Effector memory CD4-positive, alpha-beta T cell (primary cell): ENCODE measurements around the gene NUBP1.

ENCODE experiments used
- DNase-seq, 3 donors: peaks; one replicate each; pipeline ENCODE4 v3.0.0-alpha.2; 2020
- H3K27ac ChIP-seq: 2 replicates; pipeline ENCODE4 v1.7.0; 2013; ENCODE audit warnings: mild to moderate bottlenecking, low read length, moderate library complexity; ENCODE audit not compliant: insufficient read depth, poor library complexity, severe bottlenecking
- H3K27me3 ChIP-seq: replicated peaks from 2 replicates; pipeline ENCODE4 v1.7.0; 2013; ENCODE audit warnings: mild to moderate bottlenecking, low read length; ENCODE audit not compliant: insufficient read depth, control insufficient read depth, poor library complexity, severe bottlenecking
- H3K36me3 ChIP-seq: 2 replicates; pipeline ENCODE4 v1.7.0; 2013; ENCODE audit warnings: mild to moderate bottlenecking, low read length, moderate library complexity; ENCODE audit not compliant: control insufficient read depth, insufficient read depth
- H3K4me1 ChIP-seq: 2 replicates; pipeline ENCODE4 v1.7.0; 2013; ENCODE audit warnings: low read length, mild to moderate bottlenecking; ENCODE audit not compliant: control insufficient read depth, insufficient read depth, poor library complexity, severe bottlenecking
- H3K4me3 ChIP-seq: 2 replicates; pipeline ENCODE4 v1.7.0; 2013; ENCODE audit warnings: low read length, low read depth, mild to moderate bottlenecking; ENCODE audit not compliant: insufficient read depth, poor library complexity, severe bottlenecking
- H3K9me3 ChIP-seq: 2 replicates; pipeline ENCODE4 v1.7.0; 2013; ENCODE audit warnings: mild to moderate bottlenecking, low read length, moderate library complexity; ENCODE audit not compliant: control insufficient read depth
- total RNA-seq, 3 donors: gene quantifications; one replicate each; lab custom pipeline; 2026; lab: John Stamatoyannopoulos, UW

The NUBP1 gene
- total RNA-seq = 12.5 to 16.6 (median 12.6) reads per million in 3 donors

- DNase-seq = peak; percentile 98 to 99 (median 99)
- Histone ChIP-seq H3K4me3 (peak within 1 kb of the TSS; percentile 81), H3K36me3 (peaks cover 10% of the 10 kb centered on the region), H3K9me3 (no peaks in the 10 kb centered on the region), H3K4me1 (peaks cover 12% of the 10 kb centered on the region), H3K27ac (peak within 1 kb of the TSS; percentile 97), H3K27me3 (no peaks in the 10 kb centered on the region)
Observed at GRCh38 chr16:10743610-10744369, at the start of gene NUBP1. TSS of gene NUBP1 (plus strand) at chr16:10743842. CDS start at chr16:10743864, 22 bp downstream.

GRCh38 chr16:10693889-10694288 is 49.8 kb upstream of the NUBP1 start:
- Histone ChIP-seq H3K4me1 (no peaks in the 10 kb centered on the region), H3K27me3 (no peaks in the 10 kb centered on the region), H3K4me3 (no peak overlapping the region), H3K36me3 (no peaks in the 10 kb centered on the region), H3K9me3 (no peaks in the 10 kb centered on the region), H3K27ac (no peak overlapping the region)
- DNase-seq = no peak

DNA sequence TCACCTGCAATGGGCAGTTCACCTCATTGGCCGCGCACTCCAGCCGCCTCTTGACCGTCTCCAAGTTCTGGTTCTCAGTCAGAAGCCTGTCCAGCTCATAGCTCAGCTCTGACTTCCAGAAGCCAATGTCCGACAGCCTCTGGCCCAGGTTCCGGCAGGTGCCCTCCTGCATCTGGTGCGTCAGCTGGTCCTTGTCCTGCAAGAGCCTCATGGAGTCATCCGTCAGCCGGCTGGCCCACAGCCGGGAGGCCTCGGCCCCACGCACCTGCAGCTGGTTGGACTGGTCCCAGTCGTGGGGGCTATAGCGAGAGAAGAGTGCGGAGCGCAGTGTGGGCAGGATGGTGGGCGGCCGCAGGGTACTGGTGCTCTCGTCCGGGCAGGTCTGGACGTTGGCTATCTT is 49.3 kb upstream of the NUBP1 start:
- Histone ChIP-seq H3K27ac (no peak overlapping the region), H3K36me3 (no peaks in the 10 kb centered on the region), H3K27me3 (no peaks in the 10 kb centered on the region), H3K4me1 (no peaks in the 10 kb centered on the region), H3K4me3 (no peak overlapping the region), H3K9me3 (no peaks in the 10 kb centered on the region)
- DNase-seq = no peak

GRCh38 chr16:10694830-10695229 is 48.8 kb upstream of the NUBP1 start, which contains the start of gene TEKT5:
TSS of gene TEKT5 (minus strand) at chr16:10694930. CDS start at chr16:10694873, 57 bp downstream.
- no peaks in the 10 kb centered on the region for H3K9me3 ChIP-seq
- H3K27ac ChIP-seq = no peak within 1 kb of the TSS
- no peak within 1 kb of the TSS for H3K4me3 ChIP-seq
- no peaks in the 10 kb centered on the region for H3K4me1 ChIP-seq
- no peak for DNase-seq
- H3K27me3 ChIP-seq = no peaks in the 10 kb centered on the region
- no peaks in the 10 kb centered on the region for H3K36me3 ChIP-seq

GRCh38 chr16:10699756-10700155 is 43.9 kb upstream of the NUBP1 start:
- Histone ChIP-seq H3K4me1 (no peaks in the 10 kb centered on the region), H3K9me3 (no peaks in the 10 kb centered on the region), H3K27ac (no peak overlapping the region), H3K4me3 (no peak overlapping the region), H3K27me3 (no peaks in the 10 kb centered on the region), H3K36me3 (no peaks in the 10 kb centered on the region)
- no peak for DNase-seq

DNA sequence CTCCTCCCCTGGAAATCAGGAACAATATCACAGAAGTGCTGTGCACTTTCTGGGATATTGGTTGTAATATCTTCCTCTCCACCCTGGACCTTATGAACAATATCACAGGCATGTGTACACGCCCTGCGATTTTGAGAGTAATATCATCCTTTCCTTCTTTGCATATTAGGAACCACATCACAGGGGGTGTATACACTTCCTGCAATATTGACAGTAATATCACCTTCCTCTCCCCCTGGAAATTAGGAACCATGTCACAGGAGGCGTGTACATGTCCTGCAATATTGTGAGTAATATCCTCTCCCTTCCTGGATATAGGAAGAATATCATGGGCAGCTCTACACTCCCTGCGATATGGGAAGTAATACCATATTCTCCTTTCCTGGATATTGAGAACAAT is 34.7 kb upstream of the NUBP1 start:
- DNase-seq = no peak
- no peaks in the 10 kb centered on the region for H3K36me3 ChIP-seq
- H3K4me3 ChIP-seq = no peak overlapping the region
- H3K27ac ChIP-seq = no peak overlapping the region
- H3K4me1 ChIP-seq = no peaks in the 10 kb centered on the region
- H3K9me3 ChIP-seq = no peaks in the 10 kb centered on the region
- H3K27me3 ChIP-seq = no peaks in the 10 kb centered on the region

DNA sequence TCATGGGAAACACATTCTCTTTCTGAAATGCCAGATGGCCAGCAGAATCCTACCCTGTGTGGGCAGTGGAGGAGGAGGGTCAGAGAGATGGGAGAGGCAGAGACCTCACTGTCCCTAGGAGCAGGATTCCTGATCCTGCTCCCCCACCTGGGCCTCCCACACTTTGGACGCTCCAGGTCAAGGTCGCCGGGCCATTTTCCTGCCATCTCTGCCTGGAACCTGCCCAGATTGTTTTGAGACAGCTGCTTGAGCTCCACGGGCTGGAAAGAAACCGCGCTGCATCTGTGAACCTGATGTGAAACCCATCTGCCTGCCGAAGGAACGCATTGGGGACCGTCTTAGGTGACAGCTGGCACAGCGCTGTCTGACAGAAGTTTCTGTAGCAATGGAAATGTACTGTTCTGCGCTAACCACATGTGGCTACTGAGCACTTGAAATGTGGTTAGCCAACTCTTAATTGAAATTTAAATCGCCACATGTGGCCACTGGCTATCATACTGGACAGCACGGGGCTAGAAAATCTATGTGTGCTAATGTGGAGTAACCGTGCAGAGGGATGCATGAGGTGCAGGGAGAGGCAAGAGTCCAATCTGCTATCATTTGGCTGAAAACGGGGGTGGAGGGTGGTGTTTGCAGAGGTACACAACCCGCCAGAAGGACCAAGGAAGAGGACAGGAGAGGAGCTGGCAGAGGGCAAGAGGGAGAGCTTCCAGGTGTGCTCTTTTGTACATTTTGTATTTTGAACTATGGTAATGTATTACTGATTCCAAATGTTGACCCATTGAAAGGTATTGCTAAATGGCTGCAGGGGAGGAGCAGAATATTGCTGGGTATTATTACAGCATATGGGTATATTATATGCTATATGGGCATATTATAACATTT is 15.4 kb upstream of the NUBP1 start:
- Histone ChIP-seq H3K4me1 (no peaks in the 10 kb centered on the region), H3K9me3 (no peaks in the 10 kb centered on the region), H3K27ac (no peak overlapping the region), H3K36me3 (no peaks in the 10 kb centered on the region), H3K4me3 (no peak overlapping the region), H3K27me3 (no peaks in the 10 kb centered on the region)
- no peak for DNase-seq

DNA sequence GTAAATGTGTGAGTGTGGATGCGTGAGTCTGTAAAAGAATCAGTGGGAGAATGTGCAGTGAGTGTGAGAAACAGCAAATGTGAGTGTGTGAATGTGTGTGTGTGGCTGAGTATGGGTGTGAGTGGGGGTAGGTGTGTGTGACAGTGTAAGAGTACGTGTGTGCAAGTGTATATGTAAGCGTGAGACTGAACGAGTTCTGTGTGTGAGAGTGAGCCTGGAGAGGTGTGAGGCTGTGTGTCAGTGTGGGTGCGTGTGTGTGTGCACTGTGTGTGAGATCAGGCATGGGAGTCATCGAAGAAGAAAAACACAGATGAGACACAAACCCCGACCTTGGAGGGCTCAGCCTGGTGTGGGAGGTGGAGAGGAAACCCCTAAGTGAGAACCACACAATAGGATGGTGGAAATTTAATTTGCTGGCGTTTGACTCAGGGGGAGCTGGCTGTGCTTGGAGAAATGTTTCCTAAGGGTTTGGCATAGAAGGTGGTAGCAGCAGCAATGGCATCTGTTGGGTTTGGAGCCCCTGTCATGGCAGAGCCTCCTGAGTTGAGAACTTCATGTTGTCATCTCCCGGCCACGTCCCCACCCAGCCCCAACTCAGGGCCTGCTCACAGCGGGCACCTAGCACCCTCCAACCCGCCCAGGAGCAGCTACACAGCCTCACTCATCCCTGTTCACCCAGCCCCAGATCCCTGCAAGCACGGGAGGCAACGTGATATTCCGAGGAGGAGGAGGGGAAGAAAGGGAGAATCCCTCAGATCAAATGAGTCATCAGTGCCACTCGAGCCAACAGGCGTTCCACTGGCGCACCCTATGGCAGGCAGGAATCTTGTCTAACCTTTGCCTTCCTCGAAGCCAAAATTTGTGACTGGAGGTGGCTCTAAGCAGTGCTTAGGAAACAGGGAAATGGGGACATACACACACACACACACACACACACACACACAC is 14.3 kb upstream of the NUBP1 start:
- no peaks in the 10 kb centered on the region for H3K4me1 ChIP-seq
- no peak for DNase-seq
- no peaks in the 10 kb centered on the region for H3K9me3 ChIP-seq
- no peaks in the 10 kb centered on the region for H3K36me3 ChIP-seq
- no peak overlapping the region for H3K27ac ChIP-seq
- H3K27me3 ChIP-seq = no peaks in the 10 kb centered on the region
- no peak overlapping the region for H3K4me3 ChIP-seq

GRCh38 chr16:10731790-10732189 is 11.9 kb upstream of the NUBP1 start:
- Histone ChIP-seq H3K9me3 (no peaks in the 10 kb centered on the region), H3K27ac (no peak overlapping the region), H3K4me3 (no peak overlapping the region), H3K4me1 (no peaks in the 10 kb centered on the region), H3K27me3 (no peaks in the 10 kb centered on the region), H3K36me3 (no peaks in the 10 kb centered on the region)
- no peak for DNase-seq
